Measurements from ENCODE around the gene ZBTB1. TPM values are rescaled to one million over a fixed set of nuclear protein-coding genes. Genes with fewer than 3 reads are reported as not detected.

Gene ZBTB1
- total RNA-seq, 1 experiment from 2014 or later, result 24.7 TPM

DNA sequence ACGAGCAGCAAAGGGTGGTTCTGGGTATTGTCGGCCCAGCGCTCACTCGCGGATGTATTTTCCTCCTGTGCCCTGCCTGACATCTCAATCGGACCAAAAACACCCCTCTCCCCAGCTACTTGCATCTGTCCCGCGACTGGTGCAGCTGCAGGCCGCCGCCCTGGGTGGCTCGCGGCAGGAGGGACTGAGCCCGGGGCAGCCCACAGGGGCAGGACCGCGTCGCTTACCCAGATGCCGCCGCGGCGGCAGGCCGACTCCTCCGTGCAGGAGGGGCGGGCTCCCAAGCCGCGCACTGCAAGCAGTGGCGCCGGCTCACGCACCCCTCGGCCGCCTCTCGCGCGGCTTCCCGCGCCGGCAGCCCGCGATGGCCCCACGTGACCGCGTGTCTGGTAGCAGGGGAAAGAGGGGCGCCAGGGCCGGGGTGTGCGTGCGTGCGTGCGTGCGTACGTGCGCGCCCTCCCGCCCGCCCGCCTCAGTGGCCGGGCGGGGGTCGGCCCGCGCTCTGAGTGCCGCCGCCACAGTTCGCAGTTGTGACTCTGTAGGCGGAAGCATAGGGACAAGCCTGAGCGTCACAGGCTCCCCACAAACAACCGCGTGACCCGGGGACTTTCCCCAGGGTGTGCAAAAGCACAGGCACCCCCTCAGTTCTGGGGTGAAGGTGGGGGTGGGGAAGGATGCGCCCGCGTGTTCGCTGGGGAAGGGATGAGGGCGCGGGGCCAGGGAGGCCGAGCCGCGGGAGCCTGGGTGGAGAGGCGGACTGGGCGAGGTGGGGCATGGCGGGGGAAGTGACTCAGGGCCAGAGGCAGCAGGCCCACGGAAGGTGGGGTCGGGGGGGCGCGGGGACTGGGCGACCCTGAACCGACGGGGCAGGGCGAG, 898 bp upstream of the ZBTB1 start, which contains the start of gene ZBTB25 (continued):
- TF ChIP-seq, protein P1, sequence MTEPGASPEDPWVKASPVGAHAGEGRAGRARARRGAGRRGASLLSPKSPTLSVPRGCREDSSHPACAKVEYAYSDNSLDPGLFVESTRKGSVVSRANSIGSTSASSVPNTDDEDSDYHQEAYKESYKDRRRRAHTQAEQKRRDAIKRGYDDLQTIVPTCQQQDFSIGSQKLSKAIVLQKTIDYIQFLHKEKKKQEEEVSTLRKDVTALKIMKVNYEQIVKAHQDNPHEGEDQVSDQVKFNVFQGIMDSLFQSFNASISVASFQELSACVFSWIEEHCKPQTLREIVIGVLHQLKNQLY (CRISPR knock-in tag; IDR thresholded peaks at IDR 0.05), result no peak
- TF ChIP-seq, protein P2, sequence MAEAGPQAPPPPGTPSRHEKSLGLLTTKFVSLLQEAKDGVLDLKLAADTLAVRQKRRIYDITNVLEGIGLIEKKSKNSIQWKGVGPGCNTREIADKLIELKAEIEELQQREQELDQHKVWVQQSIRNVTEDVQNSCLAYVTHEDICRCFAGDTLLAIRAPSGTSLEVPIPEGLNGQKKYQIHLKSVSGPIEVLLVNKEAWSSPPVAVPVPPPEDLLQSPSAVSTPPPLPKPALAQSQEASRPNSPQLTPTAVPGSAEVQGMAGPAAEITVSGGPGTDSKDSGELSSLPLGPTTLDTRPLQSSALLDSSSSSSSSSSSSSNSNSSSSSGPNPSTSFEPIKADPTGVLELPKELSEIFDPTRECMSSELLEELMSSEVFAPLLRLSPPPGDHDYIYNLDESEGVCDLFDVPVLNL (CRISPR knock-in tag; IDR thresholded peaks at IDR 0.05; ENCODE audit: borderline replicate concordance, low read depth), result peak; percentile 72
- TF ChIP-seq, protein P3, sequence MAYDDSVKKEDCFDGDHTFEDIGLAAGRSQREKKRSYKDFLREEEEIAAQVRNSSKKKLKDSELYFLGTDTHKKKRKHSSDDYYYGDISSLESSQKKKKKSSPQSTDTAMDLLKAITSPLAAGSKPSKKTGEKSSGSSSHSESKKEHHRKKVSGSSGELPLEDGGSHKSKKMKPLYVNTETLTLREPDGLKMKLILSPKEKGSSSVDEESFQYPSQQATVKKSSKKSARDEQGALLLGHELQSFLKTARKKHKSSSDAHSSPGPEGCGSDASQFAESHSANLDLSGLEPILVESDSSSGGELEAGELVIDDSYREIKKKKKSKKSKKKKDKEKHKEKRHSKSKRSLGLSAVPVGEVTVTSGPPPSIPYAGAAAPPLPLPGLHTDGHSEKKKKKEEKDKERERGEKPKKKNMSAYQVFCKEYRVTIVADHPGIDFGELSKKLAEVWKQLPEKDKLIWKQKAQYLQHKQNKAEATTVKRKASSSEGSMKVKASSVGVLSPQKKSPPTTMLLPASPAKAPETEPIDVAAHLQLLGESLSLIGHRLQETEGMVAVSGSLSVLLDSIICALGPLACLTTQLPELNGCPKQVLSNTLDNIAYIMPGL (CRISPR knock-in tag; IDR thresholded peaks at IDR 0.05), result no peak; the same call in 1 of the 2 replicates
- TF ChIP-seq IRF2 (CRISPR knock-in tag; IDR thresholded peaks at IDR 0.05; ENCODE audit: borderline replicate concordance, low read depth), result no peak
- TF ChIP-seq, protein P4, sequence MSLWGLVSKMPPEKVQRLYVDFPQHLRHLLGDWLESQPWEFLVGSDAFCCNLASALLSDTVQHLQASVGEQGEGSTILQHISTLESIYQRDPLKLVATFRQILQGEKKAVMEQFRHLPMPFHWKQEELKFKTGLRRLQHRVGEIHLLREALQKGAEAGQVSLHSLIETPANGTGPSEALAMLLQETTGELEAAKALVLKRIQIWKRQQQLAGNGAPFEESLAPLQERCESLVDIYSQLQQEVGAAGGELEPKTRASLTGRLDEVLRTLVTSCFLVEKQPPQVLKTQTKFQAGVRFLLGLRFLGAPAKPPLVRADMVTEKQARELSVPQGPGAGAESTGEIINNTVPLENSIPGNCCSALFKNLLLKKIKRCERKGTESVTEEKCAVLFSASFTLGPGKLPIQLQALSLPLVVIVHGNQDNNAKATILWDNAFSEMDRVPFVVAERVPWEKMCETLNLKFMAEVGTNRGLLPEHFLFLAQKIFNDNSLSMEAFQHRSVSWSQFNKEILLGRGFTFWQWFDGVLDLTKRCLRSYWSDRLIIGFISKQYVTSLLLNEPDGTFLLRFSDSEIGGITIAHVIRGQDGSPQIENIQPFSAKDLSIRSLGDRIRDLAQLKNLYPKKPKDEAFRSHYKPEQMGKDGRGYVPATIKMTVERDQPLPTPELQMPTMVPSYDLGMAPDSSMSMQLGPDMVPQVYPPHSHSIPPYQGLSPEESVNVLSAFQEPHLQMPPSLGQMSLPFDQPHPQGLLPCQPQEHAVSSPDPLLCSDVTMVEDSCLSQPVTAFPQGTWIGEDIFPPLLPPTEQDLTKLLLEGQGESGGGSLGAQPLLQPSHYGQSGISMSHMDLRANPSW (CRISPR knock-in tag; conservative IDR thresholded peaks at IDR 0.05; ENCODE audit: low read depth), result no peak
- TF ChIP-seq ATF1 (CRISPR knock-in tag; IDR thresholded peaks at IDR 0.05), result 0 out of 2 replicates have a peak, but pooled peaks have one; percentile 72
- TF ChIP-seq, protein P5, sequence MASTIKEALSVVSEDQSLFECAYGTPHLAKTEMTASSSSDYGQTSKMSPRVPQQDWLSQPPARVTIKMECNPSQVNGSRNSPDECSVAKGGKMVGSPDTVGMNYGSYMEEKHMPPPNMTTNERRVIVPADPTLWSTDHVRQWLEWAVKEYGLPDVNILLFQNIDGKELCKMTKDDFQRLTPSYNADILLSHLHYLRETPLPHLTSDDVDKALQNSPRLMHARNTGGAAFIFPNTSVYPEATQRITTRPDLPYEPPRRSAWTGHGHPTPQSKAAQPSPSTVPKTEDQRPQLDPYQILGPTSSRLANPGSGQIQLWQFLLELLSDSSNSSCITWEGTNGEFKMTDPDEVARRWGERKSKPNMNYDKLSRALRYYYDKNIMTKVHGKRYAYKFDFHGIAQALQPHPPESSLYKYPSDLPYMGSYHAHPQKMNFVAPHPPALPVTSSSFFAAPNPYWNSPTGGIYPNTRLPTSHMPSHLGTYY (CRISPR knock-in tag; IDR thresholded peaks at IDR 0.05), result no peak
- TF ChIP-seq, protein P6, sequence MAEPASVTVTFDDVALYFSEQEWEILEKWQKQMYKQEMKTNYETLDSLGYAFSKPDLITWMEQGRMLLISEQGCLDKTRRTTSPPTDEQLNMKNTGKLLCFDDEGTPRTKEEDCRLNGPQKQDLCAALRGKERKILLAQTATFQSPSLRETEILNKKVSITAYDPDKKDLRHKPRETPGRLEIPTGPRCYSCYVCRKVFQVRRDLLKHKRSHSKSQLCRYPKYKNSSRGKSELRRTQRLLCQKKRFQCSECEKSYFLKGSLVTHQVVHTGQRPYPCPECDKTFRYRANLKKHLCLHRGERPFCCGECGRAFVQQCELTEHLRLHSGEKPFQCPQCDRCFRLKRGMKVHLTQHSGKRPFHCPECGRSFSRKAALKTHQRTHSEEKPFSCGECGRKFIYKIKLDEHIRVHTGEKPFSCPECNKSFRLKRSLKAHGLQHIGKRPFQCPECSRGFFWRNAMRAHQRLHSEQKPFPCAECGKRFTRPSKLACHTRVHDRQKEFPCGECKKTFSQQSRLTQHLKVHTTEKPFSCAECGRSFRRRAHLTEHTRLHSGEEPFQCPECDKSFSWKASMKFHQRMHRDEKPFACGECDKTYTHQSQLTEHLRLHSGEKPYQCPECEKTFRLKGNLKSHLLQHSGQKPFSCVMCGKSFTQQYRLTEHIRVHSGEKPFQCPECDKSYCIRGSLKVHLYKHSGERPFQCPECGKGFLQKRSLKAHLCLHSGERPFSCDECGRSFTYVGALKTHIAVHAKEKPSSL (CRISPR knock-in tag; conservative IDR thresholded peaks at IDR 0.05), result no peak
- TF ChIP-seq, protein P7, sequence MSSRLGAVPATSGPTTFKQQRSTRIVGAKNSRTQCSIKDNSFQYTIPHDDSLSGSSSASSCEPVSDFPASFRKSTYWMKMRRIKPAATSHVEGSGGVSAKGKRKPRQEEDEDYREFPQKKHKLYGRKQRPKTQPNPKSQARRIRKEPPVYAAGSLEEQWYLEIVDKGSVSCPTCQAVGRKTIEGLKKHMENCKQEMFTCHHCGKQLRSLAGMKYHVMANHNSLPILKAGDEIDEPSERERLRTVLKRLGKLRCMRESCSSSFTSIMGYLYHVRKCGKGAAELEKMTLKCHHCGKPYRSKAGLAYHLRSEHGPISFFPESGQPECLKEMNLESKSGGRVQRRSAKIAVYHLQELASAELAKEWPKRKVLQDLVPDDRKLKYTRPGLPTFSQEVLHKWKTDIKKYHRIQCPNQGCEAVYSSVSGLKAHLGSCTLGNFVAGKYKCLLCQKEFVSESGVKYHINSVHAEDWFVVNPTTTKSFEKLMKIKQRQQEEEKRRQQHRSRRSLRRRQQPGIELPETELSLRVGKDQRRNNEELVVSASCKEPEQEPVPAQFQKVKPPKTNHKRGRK (CRISPR knock-in tag; IDR thresholded peaks at IDR 0.05; ENCODE audit: borderline replicate concordance), result no peak
- TF ChIP-seq SP1 (CRISPR knock-in tag; conservative IDR thresholded peaks at IDR 0.05), result no peak; the same call in 1 of the 2 replicates
- TF ChIP-seq, protein P8, sequence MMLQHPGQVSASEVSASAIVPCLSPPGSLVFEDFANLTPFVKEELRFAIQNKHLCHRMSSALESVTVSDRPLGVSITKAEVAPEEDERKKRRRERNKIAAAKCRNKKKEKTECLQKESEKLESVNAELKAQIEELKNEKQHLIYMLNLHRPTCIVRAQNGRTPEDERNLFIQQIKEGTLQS (CRISPR knock-in tag; conservative IDR thresholded peaks at IDR 0.05), result no peak
- TF ChIP-seq ZNF423 (CRISPR knock-in tag; IDR thresholded peaks at IDR 0.05), result peak; percentile 57; the same call in 1 of the 2 replicates
- TF ChIP-seq CBFB (CRISPR knock-in tag; IDR thresholded peaks at IDR 0.05; ENCODE audit: low read depth), result 0 out of 2 replicates have a peak, but pooled peaks have one; percentile 26
- TF ChIP-seq TEAD4 (CRISPR knock-in tag; IDR thresholded peaks at IDR 0.05), result peak; percentile 50; the same call in 1 of the 2 replicates
- no peak for TF ChIP-seq ZNF396 (CRISPR knock-in tag; IDR thresholded peaks at IDR 0.05; ENCODE audit: borderline replicate concordance)
- TF ChIP-seq, protein P9, sequence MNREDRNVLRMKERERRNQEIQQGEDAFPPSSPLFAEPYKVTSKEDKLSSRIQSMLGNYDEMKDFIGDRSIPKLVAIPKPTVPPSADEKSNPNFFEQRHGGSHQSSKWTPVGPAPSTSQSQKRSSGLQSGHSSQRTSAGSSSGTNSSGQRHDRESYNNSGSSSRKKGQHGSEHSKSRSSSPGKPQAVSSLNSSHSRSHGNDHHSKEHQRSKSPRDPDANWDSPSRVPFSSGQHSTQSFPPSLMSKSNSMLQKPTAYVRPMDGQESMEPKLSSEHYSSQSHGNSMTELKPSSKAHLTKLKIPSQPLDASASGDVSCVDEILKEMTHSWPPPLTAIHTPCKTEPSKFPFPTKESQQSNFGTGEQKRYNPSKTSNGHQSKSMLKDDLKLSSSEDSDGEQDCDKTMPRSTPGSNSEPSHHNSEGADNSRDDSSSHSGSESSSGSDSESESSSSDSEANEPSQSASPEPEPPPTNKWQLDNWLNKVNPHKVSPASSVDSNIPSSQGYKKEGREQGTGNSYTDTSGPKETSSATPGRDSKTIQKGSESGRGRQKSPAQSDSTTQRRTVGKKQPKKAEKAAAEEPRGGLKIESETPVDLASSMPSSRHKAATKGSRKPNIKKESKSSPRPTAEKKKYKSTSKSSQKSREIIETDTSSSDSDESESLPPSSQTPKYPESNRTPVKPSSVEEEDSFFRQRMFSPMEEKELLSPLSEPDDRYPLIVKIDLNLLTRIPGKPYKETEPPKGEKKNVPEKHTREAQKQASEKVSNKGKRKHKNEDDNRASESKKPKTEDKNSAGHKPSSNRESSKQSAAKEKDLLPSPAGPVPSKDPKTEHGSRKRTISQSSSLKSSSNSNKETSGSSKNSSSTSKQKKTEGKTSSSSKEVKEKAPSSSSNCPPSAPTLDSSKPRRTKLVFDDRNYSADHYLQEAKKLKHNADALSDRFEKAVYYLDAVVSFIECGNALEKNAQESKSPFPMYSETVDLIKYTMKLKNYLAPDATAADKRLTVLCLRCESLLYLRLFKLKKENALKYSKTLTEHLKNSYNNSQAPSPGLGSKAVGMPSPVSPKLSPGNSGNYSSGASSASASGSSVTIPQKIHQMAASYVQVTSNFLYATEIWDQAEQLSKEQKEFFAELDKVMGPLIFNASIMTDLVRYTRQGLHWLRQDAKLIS (CRISPR knock-in tag; IDR thresholded peaks at IDR 0.05; ENCODE audit: borderline replicate concordance), result no peak
- no peak for TF ChIP-seq CREM (CRISPR knock-in tag; IDR thresholded peaks at IDR 0.05)
- TF ChIP-seq FOXK1 (CRISPR knock-in tag; IDR thresholded peaks at IDR 0.05), result no peak
- no peak for TF ChIP-seq GTF2I (CRISPR knock-in tag; conservative IDR thresholded peaks at IDR 0.05)
- TF ChIP-seq, protein P10, sequence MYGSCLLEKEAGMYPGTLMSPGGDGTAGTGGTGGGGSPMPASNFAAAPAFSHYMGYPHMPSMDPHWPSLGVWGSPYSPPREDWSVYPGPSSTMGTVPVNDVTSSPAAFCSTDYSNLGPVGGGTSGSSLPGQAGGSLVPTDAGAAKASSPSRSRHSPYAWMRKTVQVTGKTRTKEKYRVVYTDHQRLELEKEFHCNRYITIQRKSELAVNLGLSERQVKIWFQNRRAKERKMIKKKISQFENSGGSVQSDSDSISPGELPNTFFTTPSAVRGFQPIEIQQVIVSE (CRISPR knock-in tag; IDR thresholded peaks at IDR 0.05; ENCODE audit: borderline replicate concordance), result no peak
